NOMO-1 treated with DMSO at 0.1 percent for 48 hours (cell line): Measurements from ENCODE around the gene HPCA.
A peak's percentile ranks its signal among the peaks of the same experiment; 100 is the strongest.
"Not testable (repeated sequence)": the region's sequence is repeated elsewhere in the genome, so short reads cannot be mapped to it uniquely, and the experiment has no call there.

ENCODE experiments used
- DNase-seq: peaks from one replicate; lab custom pipeline; 2025; ENCODE audit not compliant: unreplicated experiment; lab: John Stamatoyannopoulos, UW

Gene HPCA

DNA sequence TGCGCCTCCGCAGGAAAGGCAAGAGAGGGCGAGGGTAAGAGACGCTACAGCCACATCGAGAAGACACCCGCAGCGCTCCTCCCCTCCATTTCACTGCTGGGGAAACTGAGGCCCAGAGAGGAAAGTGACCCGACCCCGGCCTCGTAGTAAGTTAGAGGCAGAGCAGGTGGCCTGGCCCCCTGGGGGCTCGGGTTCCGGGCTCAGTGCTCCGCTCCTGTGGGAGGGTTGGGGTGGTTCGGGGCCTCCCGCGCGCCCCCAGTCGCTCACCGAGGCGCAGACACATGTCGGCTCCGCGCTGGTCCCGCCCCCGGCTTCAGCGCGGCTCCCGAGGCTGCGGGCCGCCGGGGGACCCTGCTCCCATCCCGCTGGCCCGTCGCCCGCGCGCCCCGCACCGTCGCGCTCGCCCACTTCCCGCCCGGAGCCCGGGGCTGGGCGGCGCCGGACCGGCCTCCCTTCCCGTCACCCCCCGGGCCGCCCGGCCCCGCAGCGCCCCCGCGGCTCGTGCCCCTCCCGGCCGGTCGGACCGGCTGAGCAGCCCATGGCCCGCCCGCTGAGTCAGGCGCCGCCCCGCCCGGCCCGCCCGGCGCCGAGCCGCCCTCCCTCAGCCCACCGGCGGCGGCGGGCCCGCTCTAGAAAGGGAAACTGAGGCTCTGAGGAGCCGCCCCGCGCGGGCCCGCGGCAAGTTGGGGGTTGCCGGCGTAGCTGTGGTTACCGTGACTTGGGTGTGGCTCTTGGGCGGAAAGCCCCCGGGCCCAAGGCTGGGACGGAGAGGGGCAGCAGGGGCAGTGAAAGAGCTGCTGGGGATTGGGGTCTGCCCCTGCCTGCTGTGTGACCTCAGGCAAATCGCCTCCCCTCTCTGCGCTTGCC, 14.9 kb downstream of the HPCA start, which contains the start of gene TMEM54:
TMEM54 (minus strand) TSS at position 434 of the 867 bp plus-strand sequence; CDS start at position 283, 151 bp downstream.
- no peak for DNase-seq

DNA sequence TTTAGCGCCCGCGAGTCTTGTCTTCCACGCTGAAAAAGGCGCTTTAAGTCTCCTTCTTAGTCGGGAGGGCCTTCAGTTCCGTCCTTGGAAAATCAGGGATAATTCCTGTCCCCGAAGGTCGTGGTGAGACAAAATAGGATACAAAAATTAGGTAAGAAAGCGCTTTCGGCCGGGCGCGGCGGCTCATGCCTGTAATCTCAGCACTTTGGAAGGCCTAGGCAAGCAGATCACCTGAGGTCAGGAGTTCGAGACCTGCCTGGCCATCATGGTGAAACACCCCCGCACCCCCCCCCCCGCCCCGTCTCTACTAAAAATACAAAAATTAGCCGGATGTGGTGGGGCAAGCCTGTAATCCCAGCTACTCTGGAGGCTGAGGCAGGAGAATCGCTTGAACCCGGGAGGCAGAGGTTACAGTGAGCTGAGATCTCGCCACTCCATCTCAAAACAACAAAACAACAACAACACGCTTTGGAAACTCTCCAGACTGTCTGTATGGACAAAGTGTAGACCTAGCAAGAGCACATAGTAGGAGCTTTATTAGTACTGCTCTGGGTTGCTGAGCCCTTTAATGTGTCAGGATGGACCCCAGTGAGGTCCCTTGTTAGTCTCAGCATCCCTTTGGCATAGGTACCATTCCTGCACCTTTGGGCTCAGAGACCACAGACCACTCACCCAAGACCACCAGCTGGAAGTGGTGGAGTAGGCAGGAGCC, 15.7 kb downstream of the HPCA start:
- DNase-seq, result no peak

DNA sequence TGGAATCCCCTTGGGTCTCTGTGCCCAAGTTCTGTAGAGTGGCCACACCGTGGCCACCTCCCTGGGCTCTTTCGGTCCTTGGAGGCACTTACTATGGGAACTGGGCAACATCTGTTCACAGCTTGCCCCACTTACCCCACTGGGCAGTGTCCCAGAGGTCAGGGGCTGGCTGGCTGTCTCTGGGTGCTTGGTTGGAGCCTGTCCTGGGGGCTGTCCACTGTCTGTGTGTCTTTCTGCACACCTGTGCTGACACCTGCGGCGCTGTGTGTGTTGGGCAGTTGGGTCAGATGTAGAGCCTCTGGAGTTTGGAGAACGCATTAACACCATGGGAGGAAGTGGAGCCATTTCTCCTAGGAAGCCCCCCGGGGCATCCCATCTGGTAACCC, 16.2 kb downstream of the HPCA start:
- DNase-seq, result no peak

DNA sequence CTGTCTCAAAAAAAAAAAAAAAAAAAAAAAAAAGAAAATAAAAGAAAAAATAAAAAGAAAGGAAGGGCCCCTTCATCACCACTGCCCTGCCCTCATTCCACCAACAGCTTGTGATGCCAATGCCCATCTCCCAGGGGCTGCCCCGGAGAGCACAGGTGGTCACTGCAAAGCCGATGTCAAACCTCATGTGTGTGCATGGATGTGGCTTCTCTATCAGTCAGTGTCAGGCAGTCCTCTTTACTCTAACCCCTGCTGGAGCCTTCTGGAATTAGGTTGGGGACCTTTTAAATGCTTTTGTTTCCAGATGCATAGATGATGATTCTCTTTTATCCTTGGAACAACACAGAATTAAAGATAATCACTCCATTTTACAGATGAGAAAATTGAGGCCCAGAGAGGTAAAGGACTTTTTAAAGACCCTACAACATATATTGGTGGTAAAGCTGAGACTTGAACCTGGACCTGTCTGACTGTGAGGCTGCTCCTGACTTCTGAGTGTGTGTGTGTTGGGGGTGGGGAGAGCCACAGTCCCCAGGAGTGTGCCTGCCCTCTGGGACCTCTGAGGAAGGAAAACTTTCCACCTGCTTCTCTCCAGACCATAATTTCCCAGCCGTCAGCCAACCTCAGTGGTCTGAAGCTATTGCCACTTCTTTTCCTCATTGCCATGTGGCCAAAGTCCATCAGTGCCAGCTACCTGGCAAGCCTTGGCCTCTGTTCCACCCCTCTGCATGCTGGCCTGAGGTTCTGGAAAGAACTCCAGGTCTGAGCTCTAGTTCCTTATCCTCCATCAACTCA, 17.9 kb downstream of the HPCA start:
- DNase-seq, result no peak

DNA sequence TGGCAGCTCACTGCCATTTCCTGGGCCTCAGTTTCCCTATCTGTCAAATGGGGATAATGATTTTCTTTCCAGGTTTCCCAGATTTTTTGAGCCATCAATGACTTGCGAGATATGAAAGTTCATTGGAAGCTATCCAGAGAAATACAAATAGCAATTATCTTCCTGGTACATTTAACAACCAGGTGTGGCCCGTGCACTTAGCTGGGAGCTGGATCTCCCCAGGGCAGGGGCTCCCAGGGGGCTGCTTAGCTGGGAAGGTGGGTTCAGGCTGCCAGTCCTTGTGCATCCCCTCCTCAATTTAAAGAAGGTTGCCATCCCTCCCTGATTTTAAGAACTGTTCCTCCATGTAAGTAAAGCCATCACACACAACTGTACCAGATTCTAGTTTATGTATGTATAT, 18.5 kb downstream of the HPCA start:
- DNase-seq, result no peak

DNA sequence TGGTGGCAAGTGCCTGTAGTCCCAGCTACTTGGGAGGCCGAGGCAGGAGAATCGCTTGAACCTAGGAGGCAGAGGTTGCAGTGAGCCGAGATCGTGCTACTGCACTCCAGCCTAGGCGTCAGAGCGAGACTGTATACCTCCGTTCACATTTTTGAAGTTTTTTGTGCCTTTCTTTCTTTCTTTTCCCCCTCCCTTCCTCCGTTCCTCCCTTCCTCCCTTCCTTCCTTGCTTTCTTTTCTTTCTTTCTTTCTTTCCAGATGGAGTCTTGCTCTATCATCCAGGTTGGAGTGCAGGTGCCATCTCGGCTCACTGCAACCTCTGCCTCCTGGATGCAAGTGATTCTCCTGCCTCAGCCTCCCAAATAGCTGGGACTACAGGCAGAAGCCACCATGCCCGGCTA, 19.3 kb downstream of the HPCA start:
- DNase-seq, result not testable (repeated sequence)

DNA sequence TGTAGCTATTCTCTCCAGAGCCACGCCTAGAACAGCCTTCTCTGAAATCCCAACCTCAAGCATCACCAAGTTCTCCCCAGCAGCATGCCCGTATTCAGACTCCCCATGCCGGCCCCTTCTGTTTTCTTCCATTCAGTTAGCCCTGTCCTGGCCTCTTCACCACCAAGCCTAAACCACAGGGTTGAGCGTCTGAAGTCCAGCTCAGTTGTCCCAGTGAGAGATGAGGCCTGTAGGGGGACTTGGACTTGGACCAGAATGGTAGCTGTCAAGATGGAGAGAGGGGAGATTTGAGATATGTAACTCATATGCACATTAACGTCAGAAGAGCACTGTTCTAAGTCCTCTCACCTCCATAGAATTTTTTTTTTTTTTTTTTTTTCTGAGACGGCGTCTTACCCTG, 20.4 kb downstream of the HPCA start:
- no peak for DNase-seq

DNA sequence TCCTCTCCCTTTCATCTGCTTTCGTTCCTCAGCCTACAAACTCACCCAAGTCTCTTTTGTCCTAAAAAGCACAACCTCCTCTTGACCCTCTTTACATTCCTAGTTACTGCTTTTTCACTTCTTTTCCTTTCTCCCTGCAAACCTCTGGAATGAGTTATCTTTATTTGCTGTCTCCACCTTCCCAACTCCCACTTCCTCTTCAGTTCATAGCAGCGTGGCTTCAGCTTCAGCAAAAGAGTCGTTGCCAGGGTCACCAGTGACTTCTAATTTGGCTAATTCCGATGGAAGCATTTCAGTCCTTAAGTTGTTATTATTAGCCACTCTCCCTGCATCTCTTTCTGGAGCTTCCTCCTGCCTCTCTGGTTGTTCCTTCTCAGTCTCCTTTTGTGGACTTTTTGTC, 21.1 kb downstream of the HPCA start:
- DNase-seq, result peak; percentile 9

DNA sequence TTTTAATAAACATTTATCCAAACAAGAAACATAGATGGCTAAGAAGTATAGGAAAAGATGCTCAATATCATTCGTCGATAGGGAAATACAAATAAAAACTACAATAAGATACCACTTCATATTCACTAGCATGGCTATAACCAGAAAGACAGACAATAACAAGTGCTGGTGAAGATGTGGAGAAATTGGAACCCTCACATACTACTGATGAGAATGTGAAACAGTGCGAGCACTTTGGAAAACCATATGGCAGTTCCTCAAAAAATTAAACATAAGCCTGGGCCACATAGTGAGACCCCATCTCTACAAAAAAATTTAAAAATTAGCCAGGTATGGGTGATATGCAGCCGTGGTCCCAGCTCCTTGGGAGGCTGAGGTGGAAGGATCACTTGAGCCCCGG, 24.0 kb downstream of the HPCA start:
- no peak for DNase-seq

DNA sequence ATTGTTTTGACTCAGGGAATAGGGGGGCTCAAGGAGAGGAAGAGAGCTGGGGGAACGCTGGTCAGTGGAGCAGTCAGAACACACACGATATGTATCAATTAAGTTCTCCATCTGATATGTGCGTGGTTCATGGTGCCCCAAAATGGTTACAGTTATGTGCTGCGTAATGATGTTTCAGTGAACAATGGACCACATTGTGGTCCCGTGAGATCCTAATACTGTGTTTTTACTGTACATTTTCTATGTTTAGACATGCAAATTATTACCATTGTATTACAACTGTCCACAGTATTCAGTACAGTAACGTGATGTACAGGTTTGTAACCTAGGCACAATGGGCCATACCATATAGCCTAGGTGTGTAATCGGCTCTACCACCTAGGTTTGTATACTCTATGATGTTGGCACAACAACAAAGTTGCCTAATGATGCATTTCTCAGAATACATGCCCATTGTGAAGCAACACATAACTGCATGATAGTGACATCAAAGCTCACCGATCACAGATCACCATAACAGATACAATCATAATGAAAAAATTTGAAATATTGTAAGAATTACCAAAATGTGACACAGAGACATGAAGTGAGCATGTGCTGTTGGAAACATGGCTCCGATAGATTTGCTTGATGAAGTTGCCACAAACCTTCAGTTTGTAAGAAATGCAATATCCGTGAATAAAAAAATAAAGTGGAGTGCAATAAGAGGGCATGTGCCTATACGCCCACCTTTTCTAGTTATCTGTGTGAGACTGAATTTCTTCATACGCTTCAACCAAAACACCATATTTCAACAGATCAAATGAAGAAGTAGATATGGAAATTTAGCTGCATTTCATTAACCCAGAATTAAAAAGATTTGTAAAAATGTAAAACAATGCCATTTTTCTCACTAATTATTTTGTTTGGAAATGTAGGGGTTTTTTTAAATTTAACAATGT, 29.7 kb downstream of the HPCA start:
- no peak for DNase-seq

DNA sequence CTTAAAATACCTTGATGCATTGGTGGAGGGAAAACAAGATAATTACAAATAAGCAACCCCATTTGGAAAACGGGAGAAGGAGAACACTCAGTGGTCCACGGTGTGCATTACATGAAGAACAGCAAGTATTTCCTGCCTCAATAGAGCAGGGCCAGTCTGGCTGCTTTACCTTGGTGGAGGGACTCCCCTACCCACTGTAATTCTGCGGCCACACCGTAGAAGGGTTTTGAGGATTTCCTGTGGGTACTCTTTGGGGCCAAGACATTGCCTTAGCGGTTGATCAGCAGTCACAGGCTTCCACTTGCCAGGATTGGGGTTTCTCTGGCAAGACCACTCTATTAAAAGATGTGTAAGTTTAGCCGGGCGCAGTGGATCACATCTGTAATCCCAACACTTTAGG, 31.2 kb downstream of the HPCA start:
- no peak for DNase-seq

DNA sequence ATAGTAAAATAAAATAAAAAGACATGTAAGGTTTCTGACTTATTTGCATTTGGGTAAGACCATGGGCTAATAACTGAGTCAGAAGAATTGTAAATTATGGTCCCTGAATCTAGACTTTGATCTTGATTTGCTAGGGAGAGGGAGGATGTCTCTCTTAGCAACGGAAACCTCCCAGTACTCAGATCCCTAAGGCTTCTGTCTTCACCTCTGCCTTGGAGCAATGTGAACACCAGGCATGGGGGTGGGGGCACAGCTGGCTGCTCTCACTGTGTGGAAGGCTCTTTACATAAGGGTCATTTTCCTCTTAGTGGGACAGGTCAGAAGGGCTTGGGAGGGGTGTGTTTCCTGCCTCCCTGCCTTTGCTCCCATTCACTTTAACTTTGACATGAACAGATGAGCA, 31.9 kb downstream of the HPCA start:
- DNase-seq, result no peak

DNA sequence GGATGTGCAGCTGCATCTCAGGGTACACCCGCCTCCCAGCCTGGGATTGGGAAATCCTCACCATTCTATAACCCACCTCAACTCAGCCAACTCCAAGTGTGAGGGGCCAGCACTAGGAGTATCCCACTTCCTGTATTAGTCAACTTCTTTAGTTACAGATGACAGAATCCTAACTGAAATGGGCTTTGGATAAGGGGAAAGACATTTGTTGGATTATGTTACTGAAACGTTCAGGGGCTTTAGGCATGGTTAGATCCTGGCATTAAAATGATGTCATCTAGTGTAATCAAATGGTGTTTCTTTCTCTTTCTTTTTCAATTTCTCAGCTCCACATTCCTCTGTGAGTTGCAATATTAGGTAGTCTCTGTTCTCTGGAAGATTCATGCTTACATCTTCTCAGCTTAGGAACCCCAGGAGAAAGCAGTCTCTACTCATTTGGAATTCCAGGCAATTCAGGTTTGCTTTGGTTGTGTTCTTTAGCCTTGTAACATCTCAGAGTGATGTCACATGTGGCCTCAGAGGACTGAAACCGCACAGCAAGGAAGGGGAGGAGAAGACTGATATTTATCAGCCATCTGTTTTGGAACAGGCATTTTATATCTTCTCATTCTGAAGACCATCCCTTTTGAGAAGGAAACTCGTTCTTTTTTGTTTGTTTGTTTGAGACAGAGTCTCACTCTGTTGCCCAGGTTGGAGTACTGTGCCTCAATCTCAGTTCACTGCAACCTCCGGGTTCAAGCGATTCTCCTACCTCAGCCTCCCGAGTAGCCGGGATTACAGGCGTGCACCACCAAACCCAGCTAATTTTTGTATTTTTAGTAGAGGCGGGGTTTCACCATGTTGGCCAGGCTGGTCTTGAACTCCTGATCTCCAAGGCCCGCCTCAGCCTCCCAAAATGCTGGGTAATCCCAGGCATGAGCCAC, 33.8 kb downstream of the HPCA start:
- no peak for DNase-seq

DNA sequence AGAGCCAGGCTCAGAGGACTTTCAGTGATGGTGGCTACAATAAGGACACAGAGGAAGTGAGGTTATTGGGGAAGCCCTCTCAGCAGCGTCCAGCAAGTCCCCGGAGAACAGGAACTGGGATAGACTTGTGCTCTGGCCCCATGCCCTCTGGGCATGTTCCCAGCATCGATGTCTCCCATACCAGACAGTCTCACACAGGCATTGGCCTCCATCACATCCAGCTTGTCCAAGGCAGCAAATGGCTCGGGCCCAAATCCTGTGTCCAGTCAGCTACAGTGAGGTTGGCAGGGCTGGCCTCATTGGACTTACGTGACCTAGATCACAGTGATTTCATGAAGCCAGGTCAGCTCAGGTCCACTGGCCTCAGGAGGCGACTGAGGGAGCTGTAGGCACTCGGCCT, 34.5 kb downstream of the HPCA start:
- DNase-seq, result no peak

DNA sequence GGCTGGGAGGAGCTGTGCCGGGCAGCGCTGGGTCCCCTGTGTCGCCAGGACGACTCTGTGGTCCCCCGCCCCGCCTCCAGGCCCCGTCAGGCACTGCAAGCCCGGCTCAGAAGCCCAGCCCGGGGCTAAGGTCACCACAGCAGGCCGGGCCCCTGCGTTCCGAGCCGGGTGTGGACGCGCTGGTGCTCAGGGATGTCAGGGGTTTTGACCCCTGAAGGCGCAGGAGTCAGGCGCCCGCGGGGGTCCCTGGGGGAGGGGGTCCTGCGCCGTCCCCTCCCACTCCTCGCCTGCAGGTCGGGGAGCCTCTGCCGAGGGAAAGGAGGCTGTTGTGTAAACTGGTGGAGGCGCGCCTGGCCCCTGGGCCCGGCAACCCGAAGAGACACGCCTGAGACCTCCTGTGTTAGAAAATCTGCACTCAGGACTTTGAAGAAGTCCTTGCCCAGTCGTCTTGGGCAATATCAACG, 38.6 kb downstream of the HPCA start:
- DNase-seq, result no peak

DNA sequence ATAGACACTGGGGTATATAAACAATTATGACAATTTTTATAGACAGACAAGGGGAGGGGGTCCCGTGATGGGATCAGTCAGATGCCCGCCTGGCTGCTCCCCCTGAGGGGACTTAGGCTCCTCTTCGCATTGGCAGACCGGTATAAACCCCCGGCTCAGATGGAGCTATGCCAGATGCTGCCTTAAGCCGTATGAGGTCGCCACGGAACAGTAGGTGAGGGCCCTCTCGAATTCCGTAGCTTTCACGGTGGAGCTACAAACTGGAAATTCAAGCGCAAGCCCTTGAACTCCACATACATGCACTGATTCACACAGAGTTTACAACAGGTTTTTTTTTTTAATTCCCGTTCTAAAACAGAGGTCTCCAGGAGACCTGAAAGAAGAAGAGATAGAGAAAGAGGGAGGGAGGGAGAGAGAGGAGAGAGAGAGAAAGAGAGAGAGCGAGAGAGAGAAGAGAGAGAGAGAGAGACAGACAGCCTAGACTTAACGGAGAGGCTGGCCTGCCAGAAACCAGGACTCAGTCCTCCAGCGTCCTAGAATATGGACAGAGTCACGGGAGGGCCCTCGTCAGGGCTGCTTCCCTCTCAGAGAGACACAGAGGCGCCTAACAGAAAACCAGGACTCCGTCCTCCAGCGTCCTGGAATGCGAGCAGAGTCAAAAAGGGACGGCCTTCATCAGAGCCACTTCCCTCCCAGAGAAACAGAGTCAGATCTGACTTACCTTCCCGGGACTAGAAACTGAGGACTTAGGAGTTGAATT, 39.3 kb downstream of the HPCA start:
- DNase-seq, result no peak

DNA sequence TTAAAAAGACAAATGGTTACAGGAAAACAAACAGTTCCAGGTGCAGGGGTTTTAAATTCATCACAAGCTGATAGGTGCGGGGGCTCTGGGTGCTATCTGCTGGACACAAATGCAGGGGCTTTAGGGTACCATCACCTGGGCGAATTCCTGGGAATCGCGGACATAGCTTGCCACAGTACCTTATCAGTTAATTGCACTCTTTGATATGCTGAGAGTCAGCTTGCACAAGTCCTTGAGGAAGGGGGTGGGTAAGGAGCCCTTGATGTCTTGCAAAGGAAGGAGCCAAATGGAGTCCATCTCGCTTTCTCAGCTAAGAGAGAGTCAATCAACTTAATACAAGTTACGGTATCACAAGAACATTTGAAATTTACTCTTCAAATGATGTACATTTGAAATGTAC, 40.3 kb downstream of the HPCA start:
- DNase-seq, result no peak

DNA sequence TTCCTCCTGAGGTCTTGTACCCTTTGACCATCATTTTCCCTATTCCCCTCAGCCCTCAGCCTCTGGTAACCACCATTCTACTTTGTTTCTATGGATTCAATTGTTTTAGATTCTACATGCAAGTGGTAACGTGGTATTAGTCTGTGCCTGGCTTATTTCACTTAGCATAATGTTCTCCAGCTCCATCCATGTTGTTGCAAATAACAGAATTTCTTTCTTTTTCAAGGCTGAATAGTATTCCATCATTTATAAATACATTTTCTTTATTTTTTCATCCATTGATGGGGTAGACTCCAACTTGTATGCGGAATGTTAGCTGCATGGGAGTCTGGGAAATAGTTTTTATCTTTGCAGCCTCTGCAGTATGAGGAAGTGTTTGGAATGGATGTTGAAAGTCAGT, 41.1 kb downstream of the HPCA start:
- no peak for DNase-seq

DNA sequence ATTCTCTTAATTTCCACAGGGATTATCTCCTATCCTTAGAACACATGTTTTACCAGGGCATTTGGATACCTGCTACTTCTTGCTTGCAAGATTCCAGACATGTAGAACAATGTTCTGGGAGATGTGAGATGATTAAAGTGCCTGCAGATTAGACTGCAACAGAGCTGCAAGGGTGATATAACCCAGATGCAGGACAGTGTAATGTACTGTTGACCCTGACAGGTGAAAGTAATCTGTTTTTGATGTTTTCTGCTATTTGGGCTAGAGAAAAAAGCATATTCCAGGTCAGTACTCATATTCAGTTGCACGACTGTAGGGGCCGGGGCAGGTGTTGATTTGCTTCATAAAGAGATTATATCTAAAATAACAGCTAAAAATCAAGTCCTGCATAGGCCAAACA, 42.0 kb downstream of the HPCA start:
- no peak for DNase-seq
